ENCODE measurements around the gene PHLPP1. TPM values are rescaled to one million over a fixed set of nuclear protein-coding genes. Genes with fewer than 3 reads are reported as not detected.

The PHLPP1 gene
- total RNA-seq, 2 experiments from 2014 or later: 8.0 to 8.7 TPM

Other genes starting within 250 kb of the PHLPP1 start
- gene ZCCHC2, start 192.5 kb upstream of the PHLPP1 start, total RNA-seq: 10 to 100 TPM; 24.9 to 27.5 TPM